GM12872 (cell line): Measurements from ENCODE around the gene STPG4.

Source experiments
- CTCF ChIP-seq: IDR thresholded peaks from 3 replicates; pipeline ENCODE4 v1.5.1; 2011; ENCODE audit warnings: low read depth, mild to moderate bottlenecking, low read length, moderate library complexity; ENCODE audit not compliant: insufficient read depth

Gene STPG4

GRCh38 chr2:47063538-47063930 is 91.6 kb downstream of the STPG4 start:
- no peak for TF ChIP-seq CTCF

GRCh38 chr2:47062681-47063537 is 92.2 kb downstream of the STPG4 start:
- no peak for TF ChIP-seq CTCF

- no peak for TF ChIP-seq CTCF
Observed at GRCh38 chr2:47061944-47062678, 93.0 kb downstream of the STPG4 start.

GRCh38 chr2:47060652-47061170 is 94.4 kb downstream of the STPG4 start:
- TF ChIP-seq CTCF, result no peak

- no peak for TF ChIP-seq CTCF
Observed at GRCh38 chr2:47058003-47058931, 96.8 kb downstream of the STPG4 start.

- TF ChIP-seq CTCF, result no peak
Observed at GRCh38 chr2:47057687-47058002, 97.5 kb downstream of the STPG4 start.
